SK-N-MC (cell line): Measurements from ENCODE around the gene HOPX.

ENCODE experiments used
- EZH2 ChIP-seq: fragments of 200-600 bp; sonication (generic); IDR thresholded peaks from one replicate; pipeline ENCODE4 v1.6.1; 2017; ENCODE audit warnings: antibody characterized with exemption
- POLR2AphosphoS5 ChIP-seq: IDR thresholded peaks from 2 replicates; pipeline ENCODE4 v1.6.1; 2012; ENCODE audit warnings: mild to moderate bottlenecking, low read depth, low read length, borderline replicate concordance

GRCh38 chr4:56612282-56612681, 68.8 kb downstream of the HOPX start:
- TF ChIP-seq POLR2AphosphoS5, result no peak
- TF ChIP-seq EZH2, result no peak
